GM19043 (cell line): ENCODE results near the gene WRNIP1.
"Not testable (repeated sequence)": the region's sequence is repeated elsewhere in the genome, so short reads cannot be mapped to it uniquely, and the experiment has no call there.

ENCODE experiments used
- ATAC-seq: cut with Tn5 transposase; IDR thresholded peaks from one replicate; pipeline ENCODE4 v1.9.1; 2021; ENCODE audit warnings: low read depth; ENCODE audit not compliant: unreplicated experiment

Gene WRNIP1

GRCh38 chr6:2760882-2761842, 4.0 kb upstream of the WRNIP1 start:
- no peak for ATAC-seq

- not testable (repeated sequence) for ATAC-seq
Observed at GRCh38 chr6:2762868-2763267, 2.3 kb upstream of the WRNIP1 start.

GRCh38 chr6:2763345-2763841, 1.8 kb upstream of the WRNIP1 start:
- no peak for ATAC-seq

GRCh38 chr6:2763876-2764540, 1.2 kb upstream of the WRNIP1 start:
- no peak for ATAC-seq

GRCh38 chr6:2764610-2765165, 505 bp upstream of the WRNIP1 start:
- peak; percentile 52 for ATAC-seq

GRCh38 chr6:2765896-2766766, 938 bp downstream of the WRNIP1 start:
- ATAC-seq = peak; percentile 17

- ATAC-seq = no peak
Observed at GRCh38 chr6:2766767-2767656, 1.8 kb downstream of the WRNIP1 start.

GRCh38 chr6:2767657-2768524, 2.7 kb downstream of the WRNIP1 start:
- no peak for ATAC-seq

- ATAC-seq = no peak
Observed at GRCh38 chr6:2768696-2769095, 3.5 kb downstream of the WRNIP1 start.

- no peak for ATAC-seq
Observed at GRCh38 chr6:2770171-2770570, 5.0 kb downstream of the WRNIP1 start.

GRCh38 chr6:2771079-2771478, 5.9 kb downstream of the WRNIP1 start:
- ATAC-seq = no peak

- ATAC-seq = no peak
Observed at GRCh38 chr6:2772840-2773239, 7.6 kb downstream of the WRNIP1 start.

- no peak for ATAC-seq
Observed at GRCh38 chr6:2773449-2773848, 8.3 kb downstream of the WRNIP1 start.

- ATAC-seq = no peak
Observed at GRCh38 chr6:2775003-2775402, 9.8 kb downstream of the WRNIP1 start.

- no peak for ATAC-seq
Observed at GRCh38 chr6:2777249-2777648, 12.1 kb downstream of the WRNIP1 start.

GRCh38 chr6:2780102-2780737, 15.0 kb downstream of the WRNIP1 start:
- no peak for ATAC-seq

- no peak for ATAC-seq
Observed at GRCh38 chr6:2781685-2782355, 16.6 kb downstream of the WRNIP1 start.
